HL-60 (cell line): ENCODE measurements around the gene CAPZA1.

ENCODE experiments used
- DNase-seq, 2 experiments: peaks; one replicate each; pipeline ENCODE4 v3.0.0-alpha.2; 2010 to 2020; ENCODE audit warnings: low read depth in 1 of 2, low spot score in 1 of 2
- H3K27ac ChIP-seq: fragments of 250-450 bp; sonication (Bioruptor Pico); replicated peaks from 2 replicates; pipeline ENCODE4 v1.5.1; 2020; ENCODE audit warnings: mild to moderate bottlenecking, moderate library complexity
- H3K27me3 ChIP-seq: fragments of 250-450 bp; sonication (Bioruptor Pico); 2 replicates; pipeline ENCODE4 v1.5.1; 2021; ENCODE audit warnings: mild to moderate bottlenecking, moderate library complexity; ENCODE audit not compliant: insufficient read depth, poor library complexity, severe bottlenecking
- H3K4me3 ChIP-seq: replicated peaks from 2 replicates; pipeline ENCODE4 v1.5.1; 2011; ENCODE audit warnings: mild to moderate bottlenecking, control low read depth, low read length; ENCODE audit not compliant: insufficient read depth
- CTCF ChIP-seq: IDR thresholded peaks from one replicate; pipeline ENCODE4 v1.5.1; 2011; ENCODE audit warnings: low read length, control low read depth, inconsistent platforms; ENCODE audit not compliant: insufficient read depth
- GABPA ChIP-seq: IDR thresholded peaks from 2 replicates; pipeline ENCODE4 v1.6.1; 2012; ENCODE audit warnings: low read depth
- POLR2AphosphoS5 ChIP-seq: IDR thresholded peaks from 2 replicates; pipeline ENCODE4 v1.6.1; 2012; ENCODE audit warnings: low read depth
- SPI1 ChIP-seq: IDR thresholded peaks from 2 replicates; pipeline ENCODE4 v1.6.1; 2012; ENCODE audit warnings: low read depth, mild to moderate bottlenecking, borderline replicate concordance
- long read RNA-seq: library from polyadenylated mRNA; unstranded; transcript quantifications from one replicate; pipeline ENCODE4 v2.0.0, GENCODE V29; 2020
- TF ChIP-seq, protein P1 (sequence below): IDR thresholded peaks from 2 replicates; pipeline ENCODE4 v1.6.1; 2012; ENCODE audit warnings: low read depth; ENCODE audit not compliant: insufficient replicate concordance

The CAPZA1 gene
- long read RNA-seq, transcript CAPZA1-201 (10 exons, 3,020 nt), result major isoform, 511 of 571 reads
- long read RNA-seq, transcript CAPZA1-205 (3 exons, 739 nt), result minor isoform, 25 of 571 reads
- long read RNA-seq, partial matches to known transcripts, result 19 of 571 reads
- long read RNA-seq, other reads (novel, unspliced or antisense), result 16 of 571 reads

DNA sequence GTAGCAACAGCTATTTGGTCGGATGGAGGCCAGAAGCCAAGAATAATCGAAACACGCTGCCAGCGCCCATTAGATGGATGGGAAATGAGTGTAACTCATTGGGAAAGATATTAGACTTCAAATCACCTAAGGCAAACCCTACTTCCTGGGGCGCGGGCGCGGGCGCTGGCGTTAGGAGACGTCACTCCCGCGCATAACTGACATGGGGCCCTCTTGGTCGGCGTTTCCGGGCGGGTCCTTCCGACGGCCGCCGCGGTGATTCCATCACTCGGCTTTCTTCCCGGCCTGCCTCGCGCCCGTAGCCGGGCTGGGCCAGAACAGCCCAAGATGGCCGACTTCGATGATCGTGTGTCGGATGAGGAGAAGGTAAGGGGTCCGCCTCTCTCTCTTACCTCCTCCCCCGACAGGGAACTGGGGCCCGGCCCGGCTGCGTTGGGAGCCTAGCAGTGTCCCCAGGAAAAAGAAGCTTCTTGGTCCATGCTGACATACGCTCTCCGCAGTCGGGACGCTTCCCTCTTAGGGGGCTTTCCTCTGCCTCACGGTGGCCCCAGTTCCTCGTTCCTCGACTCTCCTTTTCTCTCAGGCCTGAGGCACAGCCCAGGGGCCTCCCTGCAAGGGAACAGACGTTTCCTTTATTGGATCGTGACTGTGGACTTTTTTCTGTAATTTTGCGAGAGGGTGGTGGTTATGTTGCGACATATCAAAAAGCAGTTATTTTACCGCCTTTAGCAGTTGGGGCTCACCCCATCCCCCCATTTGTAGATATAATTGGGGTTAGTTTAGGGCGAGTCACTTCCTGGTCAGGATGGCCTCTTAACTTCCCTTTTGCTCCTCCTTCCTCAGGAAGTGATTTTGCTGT, at the start of gene CAPZA1:
TSS of gene CAPZA1 (plus strand) at position 315 of the 859 bp plus-strand sequence. CDS start at position 328, 13 bp downstream.
- peak; percentile 92 to 96 for DNase-seq
- TF ChIP-seq, protein P1, sequence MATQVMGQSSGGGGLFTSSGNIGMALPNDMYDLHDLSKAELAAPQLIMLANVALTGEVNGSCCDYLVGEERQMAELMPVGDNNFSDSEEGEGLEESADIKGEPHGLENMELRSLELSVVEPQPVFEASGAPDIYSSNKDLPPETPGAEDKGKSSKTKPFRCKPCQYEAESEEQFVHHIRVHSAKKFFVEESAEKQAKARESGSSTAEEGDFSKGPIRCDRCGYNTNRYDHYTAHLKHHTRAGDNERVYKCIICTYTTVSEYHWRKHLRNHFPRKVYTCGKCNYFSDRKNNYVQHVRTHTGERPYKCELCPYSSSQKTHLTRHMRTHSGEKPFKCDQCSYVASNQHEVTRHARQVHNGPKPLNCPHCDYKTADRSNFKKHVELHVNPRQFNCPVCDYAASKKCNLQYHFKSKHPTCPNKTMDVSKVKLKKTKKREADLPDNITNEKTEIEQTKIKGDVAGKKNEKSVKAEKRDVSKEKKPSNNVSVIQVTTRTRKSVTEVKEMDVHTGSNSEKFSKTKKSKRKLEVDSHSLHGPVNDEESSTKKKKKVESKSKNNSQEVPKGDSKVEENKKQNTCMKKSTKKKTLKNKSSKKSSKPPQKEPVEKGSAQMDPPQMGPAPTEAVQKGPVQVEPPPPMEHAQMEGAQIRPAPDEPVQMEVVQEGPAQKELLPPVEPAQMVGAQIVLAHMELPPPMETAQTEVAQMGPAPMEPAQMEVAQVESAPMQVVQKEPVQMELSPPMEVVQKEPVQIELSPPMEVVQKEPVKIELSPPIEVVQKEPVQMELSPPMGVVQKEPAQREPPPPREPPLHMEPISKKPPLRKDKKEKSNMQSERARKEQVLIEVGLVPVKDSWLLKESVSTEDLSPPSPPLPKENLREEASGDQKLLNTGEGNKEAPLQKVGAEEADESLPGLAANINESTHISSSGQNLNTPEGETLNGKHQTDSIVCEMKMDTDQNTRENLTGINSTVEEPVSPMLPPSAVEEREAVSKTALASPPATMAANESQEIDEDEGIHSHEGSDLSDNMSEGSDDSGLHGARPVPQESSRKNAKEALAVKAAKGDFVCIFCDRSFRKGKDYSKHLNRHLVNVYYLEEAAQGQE, result peak; percentile 81
- TF ChIP-seq SPI1 (peak; percentile 42; the same call in 1 of the 2 replicates), CTCF (no peak), GABPA (peak; percentile 75), POLR2AphosphoS5 (peak; percentile 81)
- Histone ChIP-seq H3K27me3 (no peaks in the 10 kb centered on the region), H3K4me3 (peak within 1 kb of the TSS; percentile 73), H3K27ac (peak within 1 kb of the TSS; percentile 99)

DNA sequence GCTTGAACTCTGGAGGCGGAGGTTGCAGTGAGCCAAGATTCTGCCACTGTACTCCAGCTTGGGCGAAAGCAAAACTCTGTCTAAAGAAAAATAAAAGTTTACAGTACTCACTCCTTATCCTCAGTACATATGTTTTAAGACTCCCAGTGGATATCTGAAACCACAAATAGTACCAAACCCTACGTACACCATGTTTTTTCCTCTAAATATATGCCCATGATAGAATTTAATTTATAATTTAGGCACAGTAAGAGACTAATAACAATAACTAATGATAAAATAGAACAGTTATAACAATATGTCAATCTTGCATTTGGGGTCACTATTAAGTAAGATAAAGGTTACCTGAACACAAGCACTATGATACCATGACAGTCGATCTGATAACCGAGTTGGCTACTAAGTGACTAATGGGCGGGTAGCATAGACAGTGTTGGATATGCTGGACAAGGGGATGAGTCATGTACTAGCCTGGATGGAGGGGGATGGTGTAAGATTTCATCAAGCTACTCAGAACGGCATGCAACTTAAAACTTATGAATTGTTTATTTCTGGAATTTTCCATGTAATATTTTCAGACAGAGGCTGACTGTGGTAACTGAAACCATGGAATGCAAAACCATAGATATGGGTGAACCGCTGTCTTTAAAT, 44.4 kb upstream of the CAPZA1 start:
- Histone ChIP-seq H3K27ac (no peak overlapping the region), H3K27me3 (no peaks in the 10 kb centered on the region), H3K4me3 (no peak overlapping the region)
- no peak for DNase-seq
- TF ChIP-seq, protein P1, result no peak
- TF ChIP-seq CTCF (no peak), GABPA (no peak), SPI1 (no peak), POLR2AphosphoS5 (no peak)

- Histone ChIP-seq H3K27ac (no peak overlapping the region), H3K4me3 (no peak overlapping the region), H3K27me3 (no peaks in the 10 kb centered on the region)
- DNase-seq, result no peak
- TF ChIP-seq, protein P1, result no peak
- no peak for TF ChIP-seq SPI1
- TF ChIP-seq GABPA, result no peak
These were observed 43.4 kb upstream of the CAPZA1 start for GRCh38 chr1:112576240-112576639.
